SK-N-SH treated with all-trans-retinoic acid at 6 μM for 48 hours (cell line): ENCODE measurements around the gene NCAM2.

ENCODE experiments used
- BACH2 ChIP-seq: fragments of 250-450 bp; sonication (Bioruptor Pico); IDR thresholded peaks from 2 replicates; pipeline ENCODE4 v1.9.0; 2021; ENCODE audit warnings: mild to moderate bottlenecking, borderline replicate concordance
- ISL1 ChIP-seq: fragments of 250-450 bp; sonication (Bioruptor Pico); IDR thresholded peaks from 2 replicates; pipeline ENCODE4 v2.1.2; 2022; ENCODE audit warnings: mild to moderate bottlenecking, moderate library complexity
- PATZ1 ChIP-seq: fragments of 250-450 bp; sonication (Bioruptor Pico); IDR thresholded peaks from 2 replicates; pipeline ENCODE4 v1.8.0; 2020; ENCODE audit warnings: mild to moderate bottlenecking, moderate library complexity, borderline replicate concordance
- PPARA ChIP-seq: fragments of 250-450 bp; sonication (Bioruptor Pico); IDR thresholded peaks from 2 replicates; pipeline ENCODE4 v1.5.0; 2020; ENCODE audit warnings: mild to moderate bottlenecking, borderline replicate concordance
- ZFP30 ChIP-seq: fragments of 450-650 bp; formaldehyde crosslinking; IDR thresholded peaks from 2 replicates; pipeline ENCODE4 v1.5.0; 2022; ENCODE audit warnings: mild to moderate bottlenecking, moderate library complexity
- ZNF565 ChIP-seq: fragments of 450-650 bp; formaldehyde crosslinking; conservative IDR thresholded peaks from 2 replicates; pipeline ENCODE4 v1.5.0; 2020; ENCODE audit warnings: low read depth, mild to moderate bottlenecking, moderate library complexity
- TF ChIP-seq, protein P1 (sequence below): fragments of 250-450 bp; sonication (Bioruptor Pico); IDR thresholded peaks from 2 replicates; pipeline ENCODE4 v1.5.1; 2020; ENCODE audit warnings: low read depth, mild to moderate bottlenecking, moderate library complexity

- TF ChIP-seq ZNF565 (CRISPR knock-in tag): no peak
- no peak for TF ChIP-seq ZFP30 (CRISPR knock-in tag)
- TF ChIP-seq PPARA (CRISPR knock-in tag): no peak
- TF ChIP-seq PATZ1 (CRISPR knock-in tag): no peak
- TF ChIP-seq ISL1 (CRISPR knock-in tag): no peak
- TF ChIP-seq, protein P1, sequence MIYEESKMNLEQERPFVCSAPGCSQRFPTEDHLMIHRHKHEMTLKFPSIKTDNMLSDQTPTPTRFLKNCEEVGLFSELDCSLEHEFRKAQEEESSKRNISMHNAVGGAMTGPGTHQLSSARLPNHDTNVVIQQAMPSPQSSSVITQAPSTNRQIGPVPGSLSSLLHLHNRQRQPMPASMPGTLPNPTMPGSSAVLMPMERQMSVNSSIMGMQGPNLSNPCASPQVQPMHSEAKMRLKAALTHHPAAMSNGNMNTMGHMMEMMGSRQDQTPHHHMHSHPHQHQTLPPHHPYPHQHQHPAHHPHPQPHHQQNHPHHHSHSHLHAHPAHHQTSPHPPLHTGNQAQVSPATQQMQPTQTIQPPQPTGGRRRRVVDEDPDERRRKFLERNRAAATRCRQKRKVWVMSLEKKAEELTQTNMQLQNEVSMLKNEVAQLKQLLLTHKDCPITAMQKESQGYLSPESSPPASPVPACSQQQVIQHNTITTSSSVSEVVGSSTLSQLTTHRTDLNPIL (CRISPR knock-in tag): no peak
- no peak for TF ChIP-seq BACH2 (CRISPR knock-in tag)
Measured at GRCh38 chr21:21109736-21110135, 111.5 kb downstream of the NCAM2 start.
